NOMO-1 treated with DMSO at 0.1 percent for 48 hours (cell line): Measurements from ENCODE around the gene ANKRD63.

Experiments used
- DNase-seq: peaks from one replicate; lab custom pipeline; 2025; ENCODE audit not compliant: unreplicated experiment; lab: John Stamatoyannopoulos, UW

Gene ANKRD63

DNA sequence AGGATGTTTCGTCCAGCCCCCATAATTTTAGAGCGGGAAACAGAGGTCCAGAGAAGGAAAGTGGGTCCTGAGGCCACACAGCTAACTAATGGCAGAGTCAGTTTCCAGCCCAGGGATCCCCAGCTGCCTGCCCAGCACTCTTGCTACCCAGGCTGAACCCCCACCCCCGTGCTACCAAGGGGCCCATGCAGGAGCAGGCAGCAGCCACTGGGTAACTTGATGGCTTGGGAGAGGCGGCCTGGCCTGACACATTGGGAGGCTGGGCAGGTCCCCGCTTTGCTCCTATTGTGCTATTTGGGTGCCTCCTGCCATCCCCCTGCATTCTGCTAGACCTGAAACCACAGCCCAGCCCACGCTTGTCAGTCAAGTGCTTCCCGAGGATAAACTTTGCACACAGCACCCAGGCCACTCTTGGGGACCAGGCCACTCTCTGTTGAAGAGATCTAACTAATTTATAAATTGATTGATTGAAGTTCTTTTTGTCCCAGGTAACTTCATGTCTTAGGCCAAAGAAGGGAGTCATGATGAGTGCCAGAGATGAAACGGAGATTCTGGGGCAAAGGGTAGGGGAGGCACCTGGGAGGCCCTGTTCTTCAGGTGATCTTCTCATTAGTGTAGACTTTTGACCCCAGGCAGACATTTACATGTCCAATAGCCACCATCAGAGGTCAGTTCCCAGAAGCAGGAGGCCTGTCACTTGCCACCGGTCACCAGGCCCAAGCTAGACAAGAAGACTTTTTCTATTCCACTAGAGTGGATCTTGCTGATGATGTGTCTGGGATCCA, 37.0 kb downstream of the ANKRD63 start:
- no peak for DNase-seq

DNA sequence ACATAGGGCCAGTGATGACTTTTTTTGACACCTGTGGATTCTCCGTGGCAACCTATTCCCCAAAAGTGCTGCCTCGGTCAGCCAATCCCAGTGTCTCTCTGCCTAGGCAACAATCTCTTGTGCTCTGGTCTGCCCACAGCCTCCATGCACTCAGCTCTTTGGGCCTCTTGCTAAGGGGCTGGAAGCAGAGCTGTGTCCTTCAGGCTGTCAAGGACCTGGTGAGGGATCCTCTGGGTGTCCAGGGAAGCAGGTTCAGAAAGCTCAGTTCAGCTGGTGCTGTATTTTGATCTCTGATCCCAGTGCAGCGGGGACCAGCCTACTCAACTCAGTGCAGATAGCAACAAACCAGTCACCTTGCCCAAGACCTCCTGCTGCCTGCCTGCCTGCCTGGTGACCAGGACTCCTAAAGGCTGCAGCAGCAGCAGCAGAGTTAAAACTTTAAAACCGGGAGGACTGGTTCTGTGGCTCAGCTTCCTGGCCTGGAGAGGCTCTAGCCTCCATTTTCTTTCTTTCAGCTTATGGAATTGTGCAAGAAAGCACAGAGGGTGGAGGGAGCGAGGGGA, 37.8 kb downstream of the ANKRD63 start:
- no peak for DNase-seq

DNA sequence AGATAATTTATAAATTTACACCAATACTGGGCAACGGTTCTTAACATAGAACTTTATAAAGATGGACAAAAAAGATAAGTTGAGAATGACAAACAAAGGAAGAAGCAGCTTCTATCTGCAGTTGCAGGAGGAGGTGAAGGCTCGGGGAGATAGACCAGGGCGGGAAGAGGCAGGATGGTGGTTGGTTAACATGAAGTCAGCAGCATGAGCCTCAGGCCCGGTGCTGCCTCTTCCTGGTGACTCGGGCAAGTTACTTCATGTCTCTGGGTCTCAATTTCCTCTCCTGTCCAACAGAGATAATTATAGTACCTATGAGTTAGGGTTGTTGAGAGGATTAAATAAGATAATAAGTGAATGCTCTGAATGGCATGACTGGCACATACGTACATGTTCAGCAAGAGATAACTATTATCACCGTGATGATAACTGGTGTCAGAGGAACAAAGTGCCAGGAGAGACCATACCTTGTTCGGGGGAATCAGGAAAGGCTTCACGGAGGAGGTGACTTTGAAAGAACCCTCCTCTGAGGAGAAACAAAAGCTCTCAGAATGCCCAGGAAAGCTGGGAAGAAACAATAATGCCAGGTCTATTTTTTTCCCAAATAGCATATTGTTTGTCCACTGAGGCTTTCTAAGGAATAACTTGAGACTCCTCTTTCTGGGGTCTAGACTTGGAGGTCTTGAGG, 39.6 kb downstream of the ANKRD63 start:
- DNase-seq = no peak

DNA sequence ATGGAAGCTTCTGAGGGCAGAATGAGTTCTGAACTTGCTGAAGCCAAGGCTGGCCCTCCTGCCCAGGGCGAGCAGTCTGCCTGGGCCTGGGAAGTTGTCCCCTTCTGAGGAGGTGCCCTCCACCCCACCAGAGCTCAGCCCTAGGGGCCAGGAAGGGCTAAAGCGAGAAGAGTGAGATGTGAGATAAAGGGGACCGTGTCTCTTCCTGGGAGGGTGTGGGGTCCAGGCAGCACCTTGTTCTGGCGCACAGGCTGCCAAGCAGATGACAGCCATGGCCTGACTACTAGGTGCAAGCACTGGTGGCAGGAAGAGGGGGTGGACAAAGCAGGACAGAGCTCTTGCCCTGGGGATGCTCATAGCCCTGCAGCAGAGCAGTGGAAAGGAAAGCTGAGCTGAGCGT, 40.3 kb downstream of the ANKRD63 start:
- no peak for DNase-seq

DNA sequence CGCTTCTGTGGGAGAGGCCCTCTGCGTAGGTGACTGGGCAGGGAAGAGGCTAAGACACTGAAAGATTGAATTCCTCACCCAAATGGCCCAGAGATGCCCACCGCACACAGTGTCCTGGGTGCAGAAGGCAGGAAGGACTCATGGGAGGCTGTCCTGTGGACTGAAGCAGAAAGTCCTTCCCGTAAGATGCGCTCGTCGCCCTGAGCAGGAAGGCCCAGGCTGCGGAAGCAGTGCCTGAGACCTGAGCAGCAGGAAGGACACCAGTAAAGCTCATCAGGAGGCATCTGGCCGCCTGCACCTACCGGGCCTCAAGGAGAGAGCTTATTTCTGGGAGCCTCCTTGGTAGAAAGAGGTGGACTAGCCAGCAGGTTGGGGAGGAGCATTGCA, 40.7 kb downstream of the ANKRD63 start:
- no peak for DNase-seq

DNA sequence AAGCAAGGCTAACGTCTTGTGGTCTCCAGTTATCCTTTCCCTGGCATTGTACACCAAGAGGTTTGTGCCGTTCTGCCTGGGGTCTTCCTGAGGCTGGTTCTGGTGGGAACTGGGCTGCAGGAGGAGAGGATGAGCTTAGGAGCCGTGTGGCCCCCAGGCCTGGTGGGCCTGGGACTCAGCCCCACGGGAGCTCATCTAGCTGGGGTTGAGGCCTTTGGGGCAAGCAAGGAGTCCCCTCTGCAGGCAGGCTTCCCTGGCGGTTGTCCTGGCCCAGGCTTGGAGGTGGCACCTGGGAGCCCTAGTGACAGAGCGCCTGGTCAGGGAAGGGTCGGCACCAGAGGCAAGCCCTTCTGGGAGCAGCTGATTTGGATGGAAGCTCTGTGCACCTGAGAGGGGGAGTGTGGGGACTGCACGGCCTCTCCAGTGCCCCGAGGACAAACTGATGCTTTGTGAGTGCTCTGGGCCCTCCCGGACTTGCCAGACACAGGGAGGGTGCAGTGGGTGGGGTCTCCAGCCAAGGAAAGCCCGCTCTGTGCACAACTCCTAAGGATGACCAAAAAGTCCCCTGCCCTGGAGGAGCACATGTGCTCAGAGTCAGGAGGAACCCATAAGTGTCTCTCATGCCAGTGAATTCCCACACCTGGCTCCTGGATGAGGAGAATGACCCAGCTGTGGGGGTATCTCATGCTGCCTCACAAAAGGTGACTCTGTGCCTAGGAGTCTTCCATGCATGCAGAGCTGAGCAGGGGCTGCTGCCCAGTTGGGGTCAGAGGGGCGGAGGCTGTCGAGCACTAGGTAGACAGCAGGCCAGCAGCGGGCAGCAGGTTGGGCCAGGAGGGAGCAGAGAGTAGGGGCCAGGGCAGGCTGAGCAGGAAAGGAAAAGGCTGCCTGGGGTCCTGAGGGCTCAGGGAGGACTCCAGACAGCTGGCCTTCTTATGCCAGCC, 41.3 kb downstream of the ANKRD63 start:
- DNase-seq = no peak

DNA sequence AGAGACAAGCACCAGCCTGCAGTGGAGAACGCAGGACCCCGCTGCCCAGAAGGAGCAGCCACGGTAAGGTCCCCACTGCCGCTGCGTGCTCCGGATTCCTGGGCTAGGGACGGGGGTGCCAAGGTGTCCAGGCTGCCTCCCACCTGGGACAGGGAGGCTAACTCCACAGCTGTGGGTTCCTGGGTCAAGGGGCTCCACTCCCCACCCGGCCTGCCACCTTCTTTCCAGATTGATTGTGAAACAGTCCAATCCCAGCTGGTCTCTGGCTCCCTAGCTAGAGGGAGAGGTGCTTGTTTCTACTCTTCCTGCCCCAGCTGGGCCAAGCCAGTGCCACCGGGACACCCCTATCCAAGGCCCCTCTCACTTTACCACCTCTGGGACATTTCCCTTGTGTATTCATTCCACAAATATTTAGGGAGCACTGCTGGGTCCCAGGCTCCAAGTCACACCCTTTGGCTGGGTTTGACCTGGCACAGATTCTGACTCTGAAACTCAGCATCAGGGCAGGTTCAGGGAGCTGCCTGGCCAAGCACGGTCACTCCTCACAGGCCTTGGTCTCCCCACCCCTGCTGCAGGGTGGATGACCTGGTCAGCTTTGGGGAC, 42.1 kb downstream of the ANKRD63 start:
- DNase-seq = no peak

DNA sequence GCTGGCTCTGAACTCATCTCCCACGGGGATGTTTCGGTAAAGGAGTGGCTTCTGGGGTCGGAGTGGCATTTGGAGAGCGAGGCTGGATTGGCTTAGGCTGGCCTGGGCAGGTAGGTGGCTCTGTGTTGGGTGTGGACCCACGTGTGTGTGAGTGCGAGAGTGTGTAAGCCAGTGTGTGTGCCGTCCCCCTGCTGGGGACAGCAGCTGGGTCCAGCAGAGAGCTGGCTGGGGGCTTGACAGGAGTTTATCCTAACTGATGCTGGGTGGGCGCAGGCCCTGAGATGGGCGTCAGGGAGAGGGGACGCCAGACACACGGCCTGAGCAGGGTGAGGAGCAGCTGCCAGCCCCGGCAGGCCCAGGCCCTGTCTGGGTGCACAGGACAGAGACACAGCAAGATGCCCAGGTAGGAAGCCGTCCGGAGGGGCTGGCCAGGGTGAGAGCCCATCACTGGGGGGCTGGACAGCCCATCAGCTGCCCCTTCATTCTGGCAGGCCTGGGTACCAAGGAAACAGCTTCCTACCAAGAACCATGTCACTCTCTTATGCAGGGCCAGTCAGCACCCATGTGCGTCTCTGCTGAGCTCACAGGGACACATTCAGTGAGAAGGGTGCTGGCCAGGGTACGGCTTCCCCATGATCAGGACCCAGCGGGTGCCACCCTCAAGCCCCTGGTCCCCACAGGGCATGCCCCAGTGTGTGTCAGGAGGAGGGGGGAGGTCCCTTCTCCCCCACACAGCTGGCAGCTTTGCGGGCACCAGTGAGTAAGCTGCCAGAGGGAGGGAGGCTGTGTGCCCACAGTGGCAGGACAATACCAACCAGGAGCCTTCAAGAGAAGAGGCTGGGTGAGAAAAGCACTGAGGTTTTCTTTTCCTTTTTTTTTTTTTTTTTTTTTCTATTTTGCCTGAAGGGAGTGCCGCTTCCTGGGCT, 42.9 kb downstream of the ANKRD63 start:
- DNase-seq = no peak

DNA sequence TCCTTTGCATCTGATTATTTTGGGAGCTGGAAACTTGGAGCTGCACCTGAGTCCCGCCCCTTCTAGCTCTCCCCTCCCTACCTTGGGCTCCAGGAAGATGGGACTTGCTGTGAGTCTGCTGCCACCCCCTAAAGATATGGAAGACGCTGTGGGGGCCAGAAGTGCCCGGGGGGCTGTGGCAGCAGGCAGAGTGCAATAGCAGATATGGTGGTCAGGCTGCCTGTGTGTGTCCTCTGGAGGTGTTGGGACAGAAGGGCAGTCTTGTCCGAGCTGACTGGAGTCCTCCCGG, 43.5 kb downstream of the ANKRD63 start:
- no peak for DNase-seq

DNA sequence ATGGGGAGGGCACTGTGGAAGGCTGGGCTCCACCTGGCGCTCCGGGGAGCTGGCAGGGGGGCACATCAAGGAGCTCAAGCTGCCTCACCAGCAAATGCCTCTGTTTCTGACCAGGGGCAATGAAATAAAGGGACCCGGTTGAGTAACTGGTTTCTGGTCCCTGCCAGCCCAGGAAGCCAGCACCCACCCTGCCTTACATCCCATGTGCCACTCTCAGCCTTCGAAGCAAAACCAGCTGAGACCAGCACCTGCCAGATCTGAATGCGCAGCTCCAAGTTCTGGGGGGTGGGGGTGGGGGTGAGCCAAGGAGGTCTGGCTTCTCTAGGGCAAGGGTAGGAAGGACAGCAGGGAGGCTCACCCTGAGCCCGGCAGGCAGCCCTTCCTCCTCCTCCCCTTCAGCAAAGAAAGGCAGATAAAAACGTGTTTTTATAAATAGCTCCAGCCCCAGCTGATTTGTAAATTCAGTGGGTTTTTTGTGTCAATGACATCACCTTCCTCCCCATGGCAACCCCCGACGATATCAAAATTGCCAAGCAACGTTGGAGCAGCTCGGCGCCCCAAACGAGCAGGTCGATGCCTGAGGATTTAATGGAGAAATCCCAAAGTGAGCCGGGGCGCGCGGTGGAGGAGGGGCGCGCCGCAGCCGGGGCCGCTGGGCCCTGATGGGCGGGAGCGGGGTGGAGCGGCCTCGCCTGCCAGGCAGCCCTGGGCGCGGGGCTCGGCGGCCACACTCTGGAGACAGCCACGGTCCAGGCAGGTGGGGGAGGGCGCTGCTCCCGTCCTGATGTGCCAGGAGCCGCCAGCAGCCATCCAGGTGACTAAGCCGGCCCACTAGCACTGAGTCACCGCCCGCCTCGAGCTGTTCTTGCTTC, 44.1 kb downstream of the ANKRD63 start, which contains the start of gene PAK6:
Gene PAK6 (plus strand): TSS at position 532 of the 872 bp plus-strand sequence. CDS start 25,723 bp downstream, outside the sequence.
- peak; percentile 27 for DNase-seq

DNA sequence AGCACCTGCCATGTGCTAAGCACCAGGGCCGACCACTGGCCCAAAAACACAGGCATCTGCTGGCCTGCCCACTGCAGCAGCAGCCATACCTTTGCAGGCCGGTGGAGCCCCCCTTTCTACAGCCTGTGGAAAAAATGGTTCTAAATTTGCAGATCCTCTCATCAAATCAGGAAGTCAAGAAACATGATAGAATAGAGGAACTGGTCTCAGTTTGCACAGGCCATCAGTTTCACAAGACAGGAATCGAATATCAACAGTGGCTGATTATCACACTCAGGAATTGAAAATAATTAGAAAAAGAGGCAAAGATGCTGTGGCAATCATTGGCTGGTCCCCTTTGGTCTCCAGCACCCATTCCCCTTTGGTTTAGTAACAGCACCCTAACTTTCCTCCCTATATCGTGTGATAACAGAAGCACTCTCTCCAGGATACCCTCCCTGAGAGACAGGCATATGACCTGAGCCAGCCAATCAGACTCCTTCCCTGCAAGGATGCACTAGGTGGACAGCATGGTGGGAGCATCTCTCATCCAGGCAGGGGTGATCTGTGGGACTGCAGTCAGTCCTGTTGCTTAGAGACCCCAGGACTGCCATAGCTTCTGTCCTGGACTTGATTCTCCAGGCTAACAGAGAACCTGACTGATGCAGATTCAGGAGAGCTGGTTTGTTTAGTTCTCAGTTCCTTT, 47.5 kb downstream of the ANKRD63 start:
- peak; percentile 83 for DNase-seq

DNA sequence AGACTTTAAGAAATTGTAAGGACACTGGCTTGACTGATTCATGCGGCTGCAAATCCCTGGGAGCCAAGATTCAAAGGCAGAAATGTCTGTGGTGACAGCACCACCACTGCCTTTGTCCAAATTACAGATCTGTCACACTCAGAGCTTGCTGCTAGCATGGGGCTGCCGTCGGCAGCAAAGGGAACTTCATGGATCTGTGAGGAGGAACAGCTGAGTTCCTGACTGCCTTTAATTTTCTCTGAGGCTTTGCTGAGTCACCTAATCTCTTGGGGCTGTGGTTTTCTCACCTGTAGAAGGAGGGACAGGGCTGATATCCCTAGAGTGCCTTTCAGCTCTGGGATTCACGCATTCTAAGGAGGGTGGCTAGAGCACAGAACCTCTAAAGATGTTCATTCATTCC, 48.1 kb downstream of the ANKRD63 start:
- DNase-seq = peak; percentile 4

DNA sequence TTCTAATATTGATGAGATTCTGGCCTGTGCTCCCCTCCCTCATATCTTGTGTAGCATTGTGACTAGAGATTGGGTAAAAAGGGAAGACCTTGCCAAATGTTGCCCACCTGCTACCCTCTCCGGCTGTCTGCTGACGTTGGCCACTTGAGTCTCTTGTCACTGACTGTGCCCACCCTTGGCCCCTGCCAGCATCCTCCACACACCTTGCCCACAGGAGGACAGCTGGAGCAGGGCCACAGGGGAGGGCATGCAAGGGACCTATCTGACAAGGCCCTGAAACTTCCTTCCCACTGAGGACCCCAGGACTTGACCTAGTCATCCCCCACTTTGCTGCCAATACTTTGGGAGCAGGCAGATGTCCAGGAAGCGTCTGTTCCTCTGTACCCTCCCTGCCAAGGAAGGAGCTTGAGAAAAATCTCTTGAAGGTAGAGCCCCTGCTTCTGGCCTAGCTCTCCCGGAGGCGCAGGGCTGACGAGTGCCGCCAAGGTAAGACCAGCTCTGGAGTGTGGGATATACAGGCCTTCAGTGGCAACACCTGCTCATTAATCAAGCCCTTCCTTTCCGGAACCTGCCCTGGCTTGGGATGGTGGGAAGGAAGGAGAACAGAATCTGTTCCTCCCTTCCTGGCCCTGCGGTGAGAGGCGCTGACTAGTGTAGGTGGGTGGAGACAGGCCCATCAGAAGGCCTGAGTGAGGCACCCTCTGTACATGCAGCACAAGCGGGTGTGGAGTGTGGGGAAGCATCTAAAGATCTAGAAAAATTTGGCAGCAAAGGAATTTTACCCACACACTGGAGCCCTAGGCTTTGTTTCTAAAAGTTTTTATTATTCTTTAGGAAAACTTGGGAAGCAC, 48.9 kb downstream of the ANKRD63 start:
- no peak for DNase-seq

DNA sequence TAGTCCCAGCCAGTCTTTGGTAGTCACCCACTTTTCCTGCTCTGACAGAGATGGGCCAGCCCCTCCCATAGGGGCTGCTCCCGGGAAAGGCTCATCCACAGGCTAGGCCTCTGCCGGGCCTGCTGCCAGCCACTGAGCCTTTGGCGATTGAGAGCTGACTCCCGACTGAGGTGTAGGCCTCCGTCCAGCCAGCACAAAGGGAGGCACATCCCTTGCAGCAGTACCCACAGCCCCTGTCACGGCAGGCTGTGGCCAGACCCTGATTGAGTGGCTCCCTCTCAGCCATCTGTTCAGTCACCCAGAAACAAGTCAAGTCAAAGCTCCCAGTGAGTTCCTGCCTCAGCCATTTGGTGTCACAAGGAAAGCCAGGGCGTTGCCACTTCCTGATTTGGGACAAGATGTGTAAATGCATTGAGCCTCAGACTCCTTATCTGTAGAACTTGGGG, 50.2 kb downstream of the ANKRD63 start:
- DNase-seq = no peak
